KMS-11 (cell line): ENCODE data around the gene CTNNA3.

Experiments used
- H2AFZ ChIP-seq: fragments of 200-600 bp; sonication (generic); 2 replicates; pipeline ENCODE4 v1.6.1; 2016; ENCODE audit warnings: antibody characterized with exemption, mixed run types, low read depth
- H3K27ac ChIP-seq: fragments of 200-600 bp; sonication (generic); 2 replicates; pipeline ENCODE4 v1.6.1; 2016; ENCODE audit warnings: mild to moderate bottlenecking, mixed run types
- H3K27me3 ChIP-seq: fragments of 200-600 bp; sonication (generic); 2 replicates; pipeline ENCODE4 v1.6.1; 2017; ENCODE audit warnings: mild to moderate bottlenecking, low read depth, mixed run types, moderate library complexity; ENCODE audit not compliant: insufficient read depth
- H3K36me3 ChIP-seq: fragments of 200-600 bp; sonication (generic); 2 replicates; pipeline ENCODE4 v1.6.1; 2017; ENCODE audit warnings: mild to moderate bottlenecking, mixed run types; ENCODE audit not compliant: insufficient read depth
- H3K4me1 ChIP-seq: fragments of 200-600 bp; sonication (generic); 2 replicates; pipeline ENCODE4 v1.6.1; 2016; ENCODE audit warnings: mild to moderate bottlenecking, low read depth, mixed run types; ENCODE audit not compliant: poor library complexity, severe bottlenecking
- H3K4me2 ChIP-seq: fragments of 200-600 bp; sonication (generic); 2 replicates; pipeline ENCODE4 v1.7.0; 2016; ENCODE audit warnings: mild to moderate bottlenecking, mixed run types
- H3K4me3 ChIP-seq: fragments of 200-600 bp; sonication (generic); IDR thresholded peaks from 2 replicates; pipeline ENCODE4 v1.6.1; 2017; ENCODE audit warnings: low read depth, low read length, mixed read lengths; ENCODE audit not compliant: insufficient read depth
- H3K79me2 ChIP-seq: fragments of 200-600 bp; sonication (generic); 2 replicates; pipeline ENCODE4 v1.6.1; 2016; ENCODE audit warnings: low read depth, mixed run types; ENCODE audit not compliant: insufficient read depth
- H3K9ac ChIP-seq: fragments of 200-600 bp; sonication (generic); 2 replicates; pipeline ENCODE4 v1.6.1; 2016; ENCODE audit warnings: mild to moderate bottlenecking, mixed run types
- H4K20me1 ChIP-seq: fragments of 200-600 bp; sonication (generic); 2 replicates; pipeline ENCODE4 v1.6.1; 2016; ENCODE audit warnings: mild to moderate bottlenecking, mixed run types; ENCODE audit not compliant: insufficient read depth
- CTCF ChIP-seq: fragments of 200-600 bp; sonication (generic); conservative IDR thresholded peaks from 2 replicates; pipeline ENCODE4 v1.6.1; 2017; ENCODE audit warnings: low read depth, mild to moderate bottlenecking, antibody characterized with exemption, low read length, moderate library complexity, mixed read lengths

Gene CTNNA3

GRCh38 chr10:66835400-66835799 lies 860.6 kb downstream of the CTNNA3 start:
- Histone ChIP-seq H4K20me1 (no peaks in the 10 kb centered on the region), H3K9ac (no peak overlapping the region), H3K36me3 (no peaks in the 10 kb centered on the region), H3K4me2 (no peak overlapping the region), H3K79me2 (no peaks in the 10 kb centered on the region), H3K4me3 (no peak overlapping the region), H3K27me3 (no peaks in the 10 kb centered on the region), H2AFZ (no peak overlapping the region), H3K27ac (no peak overlapping the region), H3K4me1 (no peaks in the 10 kb centered on the region)
- TF ChIP-seq CTCF = no peak

- Histone ChIP-seq H4K20me1 (no peaks in the 10 kb centered on the region), H3K9ac (no peak overlapping the region), H2AFZ (no peak overlapping the region), H3K36me3 (no peaks in the 10 kb centered on the region), H3K4me1 (no peaks in the 10 kb centered on the region), H3K4me2 (no peak overlapping the region), H3K27me3 (no peaks in the 10 kb centered on the region), H3K4me3 (no peak overlapping the region), H3K27ac (no peak overlapping the region), H3K79me2 (no peaks in the 10 kb centered on the region)
- TF ChIP-seq CTCF = no peak
Measured at GRCh38 chr10:66834802-66835201, 861.2 kb downstream of the CTNNA3 start.

- Histone ChIP-seq H2AFZ (no peak overlapping the region), H3K9ac (no peak overlapping the region), H3K27me3 (no peaks in the 10 kb centered on the region), H3K79me2 (no peaks in the 10 kb centered on the region), H3K27ac (no peak overlapping the region), H3K4me3 (no peak overlapping the region), H3K4me1 (no peaks in the 10 kb centered on the region), H4K20me1 (no peaks in the 10 kb centered on the region), H3K4me2 (no peak overlapping the region), H3K36me3 (no peaks in the 10 kb centered on the region)
- no peak for TF ChIP-seq CTCF
Measured at GRCh38 chr10:66833861-66834260, 862.1 kb downstream of the CTNNA3 start.

- Histone ChIP-seq H4K20me1 (no peaks in the 10 kb centered on the region), H2AFZ (no peak overlapping the region), H3K27me3 (no peaks in the 10 kb centered on the region), H3K79me2 (no peaks in the 10 kb centered on the region), H3K9ac (no peak overlapping the region), H3K4me2 (no peak overlapping the region), H3K4me1 (no peaks in the 10 kb centered on the region), H3K4me3 (no peak overlapping the region), H3K36me3 (no peaks in the 10 kb centered on the region), H3K27ac (no peak overlapping the region)
- TF ChIP-seq CTCF = no peak
Measured at GRCh38 chr10:66832781-66833422, 863.1 kb downstream of the CTNNA3 start.
